ENCODE measurements around the gene CPNE7. TPM values are rescaled to one million over a fixed set of nuclear protein-coding genes. Genes with fewer than 3 reads are reported as not detected.

The CPNE7 gene
- total and polyA plus RNA-seq, 2 of the 4 experiments (the other 2 are of a cell fraction) = 5.4 to 17.4 TPM

GRCh38 chr16:89598199-89598598 lies 22.6 kb downstream of the CPNE7 start (continued):
- TF ChIP-seq, protein P1, sequence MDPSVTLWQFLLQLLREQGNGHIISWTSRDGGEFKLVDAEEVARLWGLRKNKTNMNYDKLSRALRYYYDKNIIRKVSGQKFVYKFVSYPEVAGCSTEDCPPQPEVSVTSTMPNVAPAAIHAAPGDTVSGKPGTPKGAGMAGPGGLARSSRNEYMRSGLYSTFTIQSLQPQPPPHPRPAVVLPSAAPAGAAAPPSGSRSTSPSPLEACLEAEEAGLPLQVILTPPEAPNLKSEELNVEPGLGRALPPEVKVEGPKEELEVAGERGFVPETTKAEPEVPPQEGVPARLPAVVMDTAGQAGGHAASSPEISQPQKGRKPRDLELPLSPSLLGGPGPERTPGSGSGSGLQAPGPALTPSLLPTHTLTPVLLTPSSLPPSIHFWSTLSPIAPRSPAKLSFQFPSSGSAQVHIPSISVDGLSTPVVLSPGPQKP (IDR thresholded peaks at IDR 0.05; ENCODE audit: borderline replicate concordance, low read depth, low read length) = no peak

DNA sequence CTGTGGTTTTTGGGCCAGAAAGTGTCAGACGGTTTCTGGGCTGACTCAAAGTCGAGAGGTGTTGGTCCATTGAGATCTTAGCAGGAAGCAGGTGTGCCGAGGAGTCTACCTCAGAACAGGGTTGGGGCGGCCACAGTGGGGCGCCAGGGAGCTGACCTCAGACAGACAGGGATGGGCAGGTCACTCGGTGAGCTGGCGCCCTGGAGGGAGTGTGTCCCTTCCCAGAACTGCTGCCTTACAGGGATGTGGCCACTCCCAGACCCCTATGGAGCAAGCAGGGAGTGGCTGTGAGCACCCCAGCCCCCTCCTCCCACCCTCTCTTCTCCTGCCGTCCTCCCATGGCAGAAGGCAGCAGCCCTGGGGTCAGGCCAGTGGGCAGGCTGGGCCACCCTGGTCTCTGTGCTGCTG lies 23.9 kb downstream of the CPNE7 start:
- Histone ChIP-seq H2BK20ac (ENCODE audit: low read depth, low read length) (no peak overlapping the region), H3K18ac (ENCODE audit: low read depth, low read length) (no peak overlapping the region), H3K14ac (replicated peaks; ENCODE audit: low read depth, low read length) (no peak overlapping the region), H3K9me3 (ENCODE audit: control insufficient read depth, insufficient read depth, low read length) (no peaks in the 10 kb centered on the region), H3K27ac (ENCODE audit: insufficient read depth, low read length) (no peak overlapping the region), H3K4me1 (ENCODE audit: control insufficient read depth, insufficient read depth, low read length) (peaks cover 12% of the 10 kb centered on the region), H3K4ac (ENCODE audit: low read depth, low read length) (peak overlapping the region; percentile 32; the same call in 1 of the 2 replicates), H3K9me1 (ENCODE audit: insufficient read depth, low read length) (peaks cover 5% of the 10 kb centered on the region), H4K5ac (ENCODE audit: low read depth, low read length) (no peak overlapping the region), H3K23ac (ENCODE audit: low read depth, low read length) (no peak overlapping the region), H4K8ac (ENCODE audit: low read depth in 2 of 2, low read length in 2 of 2) (no peak overlapping the region), H4K91ac (ENCODE audit: insufficient read depth, low read depth, low read length) (no peak overlapping the region), H3K79me1 (ENCODE audit: low read depth in 1 of 2, low read length in 2 of 2) (no peaks in the 10 kb centered on the region), H2BK15ac (ENCODE audit: low read depth, low read length) (no peak overlapping the region), H2AK5ac (ENCODE audit: low read depth, low read length) (peak overlapping the region; percentile 43; the same call in 1 of the 2 replicates), H4K20me1 (ENCODE audit: insufficient read depth, low read length) (peaks cover 10% of the 10 kb centered on the region), H3K4me2 (ENCODE audit: low read depth, low read length) (no peak overlapping the region), H2BK120ac (ENCODE audit: low read depth, low read length) (no peak overlapping the region), H3K56ac (ENCODE audit: extremely low read depth, insufficient read depth, low read length) (no peak overlapping the region), H3K9ac (ENCODE audit: low read depth, low read length) (no peak overlapping the region), H2BK5ac (ENCODE audit: low read depth, low read length, poor library complexity, severe bottlenecking) (no peak overlapping the region), H3K27me3 (ENCODE audit: control insufficient read depth, insufficient read depth, low read length) (no peaks in the 10 kb centered on the region), H3K4me3 (ENCODE audit: insufficient read depth, low read depth, low read length) (no peak overlapping the region), H2AFZ (replicated peaks; ENCODE audit: low read length, poor library complexity) (peak overlapping the region; percentile 53), H2AK9ac (replicated peaks; ENCODE audit: low read depth, low read length, poor library complexity) (peak overlapping the region; percentile 3), H3K36me3 (ENCODE audit: control insufficient read depth, insufficient read depth, low read length) (no peaks in the 10 kb centered on the region; the same call in 1 of the 2 replicates)
- ChIA-PET CTCF (interaction anchor here (0.7 kb wide), 1 partner anchor 72 kb away, joined by 3 read pairs; no protein-coding TSS in a partner anchor), POLR2A (ENCODE audit: unreplicated experiment) (no interaction called here)
- BruUV-seq (replicated peaks) = no TSS peak
- intact Hi-C loops (cut with micrococcal nuclease) (no loop called here), dilution Hi-C loops (cut with HindIII; ENCODE audit: low sequenced_read_pairs, unreplicated experiment) (no loop called here), in situ Hi-C loops (cut with MboI; ENCODE audit: low sequenced_read_pairs) (no loop called here)
- WGBS, 2 experiments (ENCODE audit: extremely low coverage in 2 of 2, insufficient read length in 1 of 2) = 48% methylated on average over 3 of the region's 8 CpGs; no CpG with 5 or more reads in 1 of the 2 experiments
- DNase-seq = no peak
- no peak for ATAC-seq (ENCODE audit: low read depth)
- TF ChIP-seq MXI1 (IDR thresholded peaks at IDR 0.05; ENCODE audit: borderline replicate concordance, low read depth, low read length) (no peak), RCOR1 (IDR thresholded peaks at IDR 0.05; ENCODE audit: insufficient replicate concordance, low read length) (no peak), MAZ (IDR thresholded peaks at IDR 0.05; ENCODE audit: borderline replicate concordance, low read depth, low read length) (no peak), USF2 (IDR thresholded peaks at IDR 0.05; ENCODE audit: low read depth, low read length) (no peak), CEBPB (IDR thresholded peaks at IDR 0.05; ENCODE audit: low read depth, low read length) (no peak), RAD21 (IDR thresholded peaks at IDR 0.05; ENCODE audit: low read length) (peak; percentile 29; the same call in 1 of the 2 replicates), MAFK (IDR thresholded peaks at IDR 0.05; ENCODE audit: low read depth, low read length) (no peak), CTCF (conservative IDR thresholded peaks at IDR 0.05; ENCODE audit: low read depth, low read length) (peak; percentile 41), FOS (IDR thresholded peaks at IDR 0.05; ENCODE audit: low read depth, low read length) (no peak)
- TF ChIP-seq, protein P1 (IDR thresholded peaks at IDR 0.05; ENCODE audit: borderline replicate concordance, low read depth, low read length) = no peak
